Measurements from ENCODE around the gene PAPOLB. TPM values are rescaled to one million over a fixed set of nuclear protein-coding genes. Genes with fewer than 3 reads are reported as not detected.

Gene PAPOLB
- total RNA-seq, 1 donor from 2014 or later = 0.24 TPM

- DNase-seq = no peak
- no peaks in the 10 kb centered on the region for H3K9me3 ChIP-seq
- peak; percentile 39 to 59 for ATAC-seq
- no peak for TF ChIP-seq CTCF (IDR thresholded peaks at IDR 0.05)
- no peak overlapping the region for H3K4me3 ChIP-seq
- intact Hi-C loops (cut with DNase I) = no loop called here
- peak overlapping the region; percentile 18 for H3K27ac ChIP-seq
- no peaks in the 10 kb centered on the region for H3K36me3 ChIP-seq
- H3K4me1 ChIP-seq = no peaks in the 10 kb centered on the region
- H3K27me3 ChIP-seq (ENCODE audit: low read depth) = no peaks in the 10 kb centered on the region
Observed at GRCh38 chr7:4842319-4843064, 19.3 kb downstream of the PAPOLB start.

GRCh38 chr7:4841836-4842235, 20.0 kb downstream of the PAPOLB start:
- peak overlapping the region; percentile 18 for H3K27ac ChIP-seq
- intact Hi-C loops (cut with DNase I) = no loop called here
- H3K27me3 ChIP-seq (ENCODE audit: low read depth) = no peaks in the 10 kb centered on the region
- ATAC-seq (no peak), DNase-seq (no peak)
- TF ChIP-seq CTCF (IDR thresholded peaks at IDR 0.05) = no peak
- H3K9me3 ChIP-seq = no peaks in the 10 kb centered on the region
- H3K4me1 ChIP-seq = no peaks in the 10 kb centered on the region
- H3K36me3 ChIP-seq = no peaks in the 10 kb centered on the region
- H3K4me3 ChIP-seq = no peak overlapping the region

GRCh38 chr7:4841007-4841784, 20.6 kb downstream of the PAPOLB start:
- Histone ChIP-seq H3K4me1 (no peaks in the 10 kb centered on the region), H3K36me3 (no peaks in the 10 kb centered on the region), H3K27me3 (ENCODE audit: low read depth) (no peaks in the 10 kb centered on the region), H3K4me3 (no peak overlapping the region), H3K9me3 (no peaks in the 10 kb centered on the region), H3K27ac (peak overlapping the region; percentile 18)
- intact Hi-C loops (cut with DNase I) = no loop called here
- TF ChIP-seq CTCF (IDR thresholded peaks at IDR 0.05) = no peak
- no peak for DNase-seq
- ATAC-seq = no peak

GRCh38 chr7:4840079-4840501, 21.7 kb downstream of the PAPOLB start:
- Histone ChIP-seq H3K27ac (no peak overlapping the region), H3K4me3 (no peak overlapping the region), H3K9me3 (no peaks in the 10 kb centered on the region), H3K27me3 (ENCODE audit: low read depth) (no peaks in the 10 kb centered on the region), H3K4me1 (no peaks in the 10 kb centered on the region), H3K36me3 (no peaks in the 10 kb centered on the region)
- ATAC-seq (no peak), DNase-seq (no peak)
- no peak for TF ChIP-seq CTCF (IDR thresholded peaks at IDR 0.05)
- intact Hi-C loops (cut with DNase I) = no loop called here

- TF ChIP-seq CTCF (IDR thresholded peaks at IDR 0.05) = no peak
- Histone ChIP-seq H3K9me3 (no peaks in the 10 kb centered on the region), H3K27ac (no peak overlapping the region), H3K4me3 (no peak overlapping the region), H3K27me3 (ENCODE audit: low read depth) (no peaks in the 10 kb centered on the region), H3K4me1 (no peaks in the 10 kb centered on the region), H3K36me3 (peaks cover 6% of the 10 kb centered on the region)
- ATAC-seq = no peak
- DNase-seq = no peak
- intact Hi-C loops (cut with DNase I) = no loop called here
Observed at GRCh38 chr7:4838626-4839334, 23.1 kb downstream of the PAPOLB start.
